HFF-Myc (cell line): ENCODE measurements around the gene NUDT3.

Source experiments
- DNase-seq: peaks from one replicate; pipeline ENCODE4 v3.0.0-alpha.2; 2011; ENCODE audit warnings: low read depth; ENCODE audit errors: extremely low read depth
- H3K4me3 ChIP-seq: replicated peaks from 2 replicates; pipeline ENCODE4 v1.5.1; 2011; ENCODE audit warnings: low read depth, mild to moderate bottlenecking, control low read depth, low read length
- TF ChIP-seq, protein P1 (sequence below): IDR thresholded peaks from 2 replicates; pipeline ENCODE4 v1.5.1; 2012; ENCODE audit warnings: mild to moderate bottlenecking, low read depth, low read length, control low read depth; ENCODE audit errors: missing control alignments

NUDT3 gene

DNA sequence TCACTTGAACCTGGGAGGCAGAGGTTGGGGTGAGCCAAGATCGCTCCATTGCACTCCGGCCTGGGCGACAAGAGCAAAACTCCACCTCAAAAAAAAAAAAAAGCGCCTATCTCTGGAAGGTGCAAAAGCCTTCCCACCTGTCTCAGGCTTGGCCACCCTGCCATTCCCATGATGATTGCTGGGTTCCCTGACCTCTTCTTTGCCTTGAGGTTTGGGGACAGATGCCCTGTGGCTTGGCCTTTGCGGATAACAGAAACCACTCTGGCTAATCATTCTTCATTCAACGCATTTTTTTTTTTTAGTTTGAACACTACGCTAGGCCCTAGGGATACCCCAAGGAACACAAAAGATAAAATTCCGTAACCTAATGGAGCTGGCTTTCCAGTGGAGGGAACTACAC, 162.6 kb downstream of the NUDT3 start:
- H3K4me3 ChIP-seq = no peak overlapping the region
- TF ChIP-seq, protein P1, sequence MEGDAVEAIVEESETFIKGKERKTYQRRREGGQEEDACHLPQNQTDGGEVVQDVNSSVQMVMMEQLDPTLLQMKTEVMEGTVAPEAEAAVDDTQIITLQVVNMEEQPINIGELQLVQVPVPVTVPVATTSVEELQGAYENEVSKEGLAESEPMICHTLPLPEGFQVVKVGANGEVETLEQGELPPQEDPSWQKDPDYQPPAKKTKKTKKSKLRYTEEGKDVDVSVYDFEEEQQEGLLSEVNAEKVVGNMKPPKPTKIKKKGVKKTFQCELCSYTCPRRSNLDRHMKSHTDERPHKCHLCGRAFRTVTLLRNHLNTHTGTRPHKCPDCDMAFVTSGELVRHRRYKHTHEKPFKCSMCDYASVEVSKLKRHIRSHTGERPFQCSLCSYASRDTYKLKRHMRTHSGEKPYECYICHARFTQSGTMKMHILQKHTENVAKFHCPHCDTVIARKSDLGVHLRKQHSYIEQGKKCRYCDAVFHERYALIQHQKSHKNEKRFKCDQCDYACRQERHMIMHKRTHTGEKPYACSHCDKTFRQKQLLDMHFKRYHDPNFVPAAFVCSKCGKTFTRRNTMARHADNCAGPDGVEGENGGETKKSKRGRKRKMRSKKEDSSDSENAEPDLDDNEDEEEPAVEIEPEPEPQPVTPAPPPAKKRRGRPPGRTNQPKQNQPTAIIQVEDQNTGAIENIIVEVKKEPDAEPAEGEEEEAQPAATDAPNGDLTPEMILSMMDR = no peak
- DNase-seq = no peak
